NCI-H2171 treated with DMSO at 0.1 percent for 48 hours (cell line): ENCODE measurements around the gene FAIM2.
"Not testable (repeated sequence)": the region's sequence is repeated elsewhere in the genome, so short reads cannot be mapped to it uniquely, and the experiment has no call there.

Experiments used
- DNase-seq: peaks from one replicate; lab custom pipeline; 2025; lab: John Stamatoyannopoulos, UW

The FAIM2 gene

DNA sequence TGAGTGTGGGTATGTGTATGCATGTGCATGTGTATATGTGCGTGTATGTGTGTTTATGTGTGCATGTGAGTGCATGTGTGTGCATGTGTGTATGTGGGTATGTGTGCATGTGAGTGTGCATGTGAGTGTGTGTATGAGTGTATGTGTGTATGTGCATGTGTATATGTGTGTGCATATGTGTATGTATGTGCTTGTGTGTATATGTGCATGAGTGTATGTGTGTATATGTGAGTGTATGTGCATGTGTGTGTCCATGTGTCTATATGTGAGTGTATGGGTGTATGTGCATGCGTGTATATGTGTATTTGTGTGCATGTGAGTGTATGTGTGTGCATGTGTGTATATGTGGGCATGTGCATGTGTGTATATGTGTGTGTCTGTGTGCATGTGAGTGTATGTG, 25.7 kb downstream of the FAIM2 start:
- no peak for DNase-seq

- DNase-seq, result no peak
Observed at GRCh38 chr12:49877066-49877465, 26.6 kb downstream of the FAIM2 start.

- no peak for DNase-seq
Observed at GRCh38 chr12:49876070-49876469, 27.6 kb downstream of the FAIM2 start.

GRCh38 chr12:49875115-49875720, 28.5 kb downstream of the FAIM2 start:
- DNase-seq, result no peak

DNA sequence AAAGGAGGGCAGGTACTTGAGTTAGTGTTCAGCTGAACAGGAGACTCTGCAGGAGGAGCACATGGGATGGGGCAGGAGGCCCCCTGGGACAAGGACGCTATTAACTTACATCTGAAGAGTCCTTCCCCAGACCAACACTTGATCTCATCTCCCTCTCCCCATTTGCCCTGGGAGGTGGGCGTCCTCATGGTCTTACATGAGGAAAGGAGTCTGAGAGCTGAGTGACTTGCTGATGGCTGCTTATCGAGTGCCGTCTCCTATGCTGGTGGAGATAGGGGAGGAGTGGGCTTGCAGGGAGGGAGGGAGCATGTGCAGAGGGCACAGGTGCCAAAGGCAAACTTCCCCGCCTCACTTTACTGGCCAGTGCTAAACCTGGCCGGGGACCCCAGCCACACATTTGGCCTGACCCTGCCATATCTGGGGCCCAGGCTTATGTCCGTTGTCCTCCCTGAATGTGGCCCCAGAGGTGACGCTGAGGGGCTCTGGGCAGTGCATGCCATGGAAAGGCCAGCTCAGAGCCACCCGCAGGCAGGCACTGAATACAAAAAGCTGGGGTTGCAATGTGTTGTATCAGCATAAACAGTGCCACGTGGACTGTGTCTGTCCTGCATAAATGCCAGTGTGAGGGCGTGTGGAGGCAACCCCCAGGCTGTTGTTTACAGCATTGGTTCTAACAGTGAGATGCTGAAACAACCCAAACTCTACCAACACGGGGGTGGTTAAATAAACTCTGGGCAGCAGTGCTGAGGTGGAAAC, 29.4 kb downstream of the FAIM2 start:
- DNase-seq, result no peak

DNA sequence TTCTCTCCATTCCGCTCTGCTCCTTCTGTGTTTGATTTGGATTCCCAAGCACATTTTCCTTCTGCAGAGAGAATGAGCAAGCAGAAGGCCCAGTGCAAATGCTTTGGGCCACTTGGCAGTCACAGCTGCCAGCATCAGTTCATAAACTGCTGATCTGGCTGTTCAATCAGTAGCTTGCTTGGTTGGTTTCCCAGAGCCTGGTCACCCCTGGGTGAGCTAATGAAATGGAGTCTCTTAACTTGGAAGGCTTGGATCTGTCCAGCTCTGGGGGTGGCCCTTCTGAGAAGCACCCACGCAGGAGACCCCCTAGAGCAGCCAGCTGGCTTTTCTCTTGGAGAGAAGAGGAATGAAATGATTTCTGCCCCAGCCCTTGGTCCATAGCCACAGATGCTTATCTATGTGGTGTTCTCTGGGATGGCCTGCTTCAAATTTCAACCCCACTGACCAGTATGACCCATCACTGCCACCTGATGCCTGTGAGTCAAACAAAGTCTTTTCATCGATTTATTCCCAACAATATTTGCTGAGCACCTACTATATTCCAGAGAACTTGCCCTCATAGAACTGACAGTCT, 30.3 kb downstream of the FAIM2 start:
- no peak for DNase-seq

DNA sequence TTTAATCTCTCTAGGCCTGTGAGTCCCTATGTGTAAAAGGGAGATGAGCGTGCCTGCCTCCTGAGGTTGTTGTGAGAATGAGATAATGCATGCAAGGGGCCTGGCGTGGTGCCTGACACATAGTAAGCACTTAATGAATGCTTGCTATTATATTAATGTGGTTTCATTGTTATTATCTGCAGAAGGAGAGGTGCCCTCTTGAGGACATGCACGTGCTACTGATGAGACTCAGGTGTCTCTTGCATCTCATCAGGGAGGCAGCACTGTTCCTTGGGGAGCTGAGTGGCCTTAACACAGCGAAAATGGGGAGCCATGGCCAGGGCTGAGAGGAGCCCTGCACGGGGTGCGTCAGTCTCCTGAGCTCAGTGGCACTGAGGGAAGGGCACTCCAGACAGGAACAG, 30.9 kb downstream of the FAIM2 start:
- no peak for DNase-seq

- DNase-seq, result no peak
Observed at GRCh38 chr12:49872381-49872780, 31.3 kb downstream of the FAIM2 start.

DNA sequence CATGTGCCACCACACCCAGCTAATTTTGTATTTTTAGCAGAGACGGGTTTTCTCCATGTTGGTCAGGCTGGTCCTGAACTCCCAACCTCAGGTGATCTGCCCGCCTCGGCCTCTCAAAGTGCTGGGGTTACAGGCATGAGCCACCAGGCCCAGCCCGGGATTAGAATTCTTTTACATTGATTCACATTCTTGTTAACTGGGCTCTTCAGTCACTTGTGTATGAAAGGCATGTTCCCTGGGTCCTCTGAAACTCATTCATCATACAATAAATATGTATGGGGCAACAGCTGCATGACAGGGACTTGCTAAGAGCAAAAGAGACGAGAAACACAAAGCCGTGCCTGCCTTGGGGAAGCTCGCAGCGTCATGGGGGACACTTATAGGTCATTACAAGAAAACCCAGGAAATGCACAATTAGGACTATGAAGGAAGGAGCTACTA, 31.9 kb downstream of the FAIM2 start:
- DNase-seq, result not testable (repeated sequence)

DNA sequence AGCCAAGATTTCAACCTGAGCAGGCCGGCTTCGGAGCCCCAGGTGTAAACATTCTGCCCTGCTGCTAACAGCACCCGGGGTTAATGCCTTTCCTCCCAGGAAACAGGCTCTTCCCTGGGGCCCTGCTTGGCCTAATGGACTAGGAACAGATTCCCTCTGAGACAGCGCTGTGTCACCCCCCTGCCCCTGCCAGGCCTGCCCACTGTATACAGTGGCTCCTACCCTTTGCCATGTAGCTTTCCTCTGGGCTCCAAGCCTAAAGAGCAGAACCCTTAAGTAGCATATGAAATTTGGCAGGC, 32.5 kb downstream of the FAIM2 start:
- DNase-seq, result no peak

GRCh38 chr12:49870501-49871262, 33.0 kb downstream of the FAIM2 start:
- no peak for DNase-seq

- no peak for DNase-seq
Observed at GRCh38 chr12:49869816-49870500, 33.7 kb downstream of the FAIM2 start.

- peak; percentile 99 for DNase-seq
Observed at GRCh38 chr12:49868952-49869815, 34.5 kb downstream of the FAIM2 start.

DNA sequence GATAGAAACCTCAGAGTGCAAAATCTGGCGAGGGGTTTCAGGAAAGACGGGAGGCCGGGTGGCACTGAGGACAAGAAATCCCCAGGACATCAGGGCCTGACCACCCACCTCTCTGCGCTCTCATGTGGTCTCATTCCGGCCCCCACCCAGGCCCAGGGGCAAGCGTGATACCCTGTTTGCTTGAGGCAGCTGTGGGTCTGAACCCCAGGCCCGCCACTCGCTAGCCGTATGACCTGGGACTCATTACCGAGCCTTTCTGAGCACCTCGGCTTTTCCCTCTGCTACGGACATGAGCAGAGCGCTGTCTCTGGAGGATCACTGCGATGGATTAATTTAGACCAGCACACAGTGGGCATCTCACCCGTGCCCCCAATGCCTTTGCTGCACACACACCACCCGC, 35.3 kb downstream of the FAIM2 start:
- no peak for DNase-seq

GRCh38 chr12:49867570-49868341, 35.9 kb downstream of the FAIM2 start:
- DNase-seq, result no peak

DNA sequence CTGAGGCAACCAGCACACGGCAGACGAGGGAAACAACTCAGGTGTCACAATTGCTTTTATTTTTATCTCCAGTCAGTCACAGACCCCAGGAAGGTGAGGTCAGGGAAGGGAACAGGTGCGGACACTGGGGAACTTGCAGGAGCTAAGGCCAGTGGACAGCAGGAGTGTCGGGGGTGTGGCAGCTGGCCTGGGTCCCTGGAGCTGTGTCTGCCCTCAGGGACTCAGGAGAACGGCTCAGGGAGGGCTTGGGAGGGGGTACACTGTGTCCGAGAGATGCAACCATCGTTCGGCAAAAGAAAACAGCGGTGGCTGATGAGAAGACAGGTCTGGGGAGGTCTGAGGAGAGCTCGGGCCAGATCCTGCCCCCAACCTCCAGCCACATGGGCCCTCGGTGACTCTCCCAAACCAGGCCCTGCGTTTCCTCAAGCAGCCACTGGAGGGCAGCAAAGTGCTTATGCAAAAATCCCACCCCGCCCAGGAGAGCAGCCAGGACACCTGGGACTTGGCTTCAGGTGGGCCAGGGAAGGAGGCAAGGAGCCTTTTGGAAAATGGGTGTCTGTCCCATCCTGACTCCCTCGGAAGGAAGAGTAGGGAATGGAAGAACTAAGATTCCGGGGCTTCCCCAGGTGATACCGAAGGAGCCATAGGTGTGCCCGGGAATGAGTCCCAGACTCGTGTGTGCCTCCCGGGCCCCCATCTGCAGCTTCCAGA, 36.7 kb downstream of the FAIM2 start:
- peak; percentile 75 for DNase-seq

DNA sequence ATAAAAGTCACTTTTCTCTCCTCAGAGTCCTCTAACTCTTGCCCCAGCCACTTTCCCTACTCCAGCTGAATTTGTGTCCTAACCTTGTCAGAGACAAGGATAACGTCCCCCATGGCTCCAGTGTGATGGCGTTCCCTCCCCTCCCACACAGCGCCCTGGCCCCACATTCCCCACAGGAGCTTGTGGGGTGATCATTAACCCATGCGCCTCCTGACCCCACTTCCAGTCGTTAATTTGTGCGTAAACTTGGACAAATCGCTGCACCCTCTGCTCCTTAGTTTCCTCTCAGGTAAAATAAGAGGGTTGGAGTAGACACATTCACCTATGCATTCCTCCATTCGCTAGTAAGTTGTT, 37.9 kb downstream of the FAIM2 start:
- DNase-seq, result no peak

GRCh38 chr12:49865109-49865781, 38.5 kb downstream of the FAIM2 start:
- DNase-seq, result no peak

GRCh38 chr12:49864798-49865090, 39.0 kb downstream of the FAIM2 start:
- peak; percentile 78 for DNase-seq
